PC-3 (cell line): Measurements from ENCODE around the gene SERPINA4. TPM values are rescaled to one million over a fixed set of nuclear protein-coding genes. Genes with fewer than 3 reads are reported as not detected.

Source experiments
- ATAC-seq: fragments of 200-7000 bp; cut with Tn5 transposase; 2 replicates; pipeline ENCODE4 v1.9.1; 2020; ENCODE audit warnings: mild to moderate bottlenecking, moderate library complexity
- BruUV-seq: library from RNA; stranded (reverse); fragments of 400-500 nt; replicated peaks from 2 replicates; lab custom pipeline; 2021; lab: Mats Ljungman, UMichigan
- CTCF ChIA-PET: fragments of 300-600 bp; sonication (Branson Sonifier 250); formaldehyde crosslinking; loops from one replicate; lab custom pipeline; 2022; ENCODE audit warnings: antibody characterized with exemption; lab: Charles Lee
- POLR2A ChIA-PET: fragments of 300-600 bp; sonication (Branson Sonifier 250); formaldehyde crosslinking; loops from one replicate; lab custom pipeline; 2022; ENCODE audit warnings: antibody characterized with exemption; ENCODE audit not compliant: unreplicated experiment; lab: Charles Lee
- DNase-seq: peaks from one replicate; pipeline ENCODE4 v3.0.0-alpha.2; 2015
- H2AFZ ChIP-seq: fragments of 300-600 bp; sonication (generic); 2 replicates; pipeline ENCODE4 v1.6.0; 2016; ENCODE audit warnings: antibody characterized with exemption, low read length
- H3F3A ChIP-seq: fragments of 300-600 bp; sonication (generic); one replicate; pipeline ENCODE4 v1.6.0; 2017; ENCODE audit warnings: antibody characterized with exemption, low read length, control low read depth, mild to moderate bottlenecking; ENCODE audit not compliant: unreplicated experiment
- H3K27ac ChIP-seq: fragments of 300-600 bp; sonication (generic); 2 replicates; pipeline ENCODE4 v1.5.1; 2016; ENCODE audit warnings: mild to moderate bottlenecking, low read length
- H3K27me3 ChIP-seq: fragments of 300-600 bp; sonication (generic); 2 replicates; pipeline ENCODE4 v1.6.1; 2016; ENCODE audit warnings: low read length, mixed read lengths
- H3K36me3 ChIP-seq: fragments of 300-600 bp; sonication (generic); 2 replicates; pipeline ENCODE4 v1.6.1; 2016; ENCODE audit warnings: low read depth, mixed run types, low read length, mixed read lengths
- H3K4me1 ChIP-seq: fragments of 300-600 bp; sonication (generic); 2 replicates; pipeline ENCODE4 v1.5.1; 2016; ENCODE audit warnings: low read length; ENCODE audit not compliant: insufficient read depth
- H3K4me2 ChIP-seq: fragments of 300-600 bp; sonication (generic); 2 replicates; pipeline ENCODE4 v1.6.0; 2016; ENCODE audit warnings: low read length
- H3K4me3 ChIP-seq: fragments of 300-600 bp; sonication (generic); 2 replicates; pipeline ENCODE4 v1.5.1; 2016; ENCODE audit warnings: mild to moderate bottlenecking, low read length, mixed read lengths
- H3K79me2 ChIP-seq: fragments of 300-600 bp; sonication (generic); 2 replicates; pipeline ENCODE4 v1.6.1; 2017; ENCODE audit warnings: low read length, mixed read lengths
- H3K9ac ChIP-seq: fragments of 300-600 bp; sonication (generic); 2 replicates; pipeline ENCODE4 v1.6.0; 2016; ENCODE audit warnings: mild to moderate bottlenecking, low read length
- H3K9me2 ChIP-seq: fragments of 300-600 bp; sonication (generic); replicated peaks from 2 replicates; pipeline ENCODE4 v1.6.1; 2016; ENCODE audit warnings: mixed run types, low read length, mixed read lengths
- H3K9me3 ChIP-seq: fragments of 300-600 bp; sonication (generic); 2 replicates; pipeline ENCODE4 v1.6.1; 2016; ENCODE audit warnings: low read length, mixed read lengths
- H4K20me1 ChIP-seq: fragments of 300-600 bp; sonication (generic); 2 replicates; pipeline ENCODE4 v1.6.1; 2016; ENCODE audit warnings: low read length, mixed read lengths
- CTCF ChIP-seq: fragments of 300-600 bp; sonication (generic); conservative IDR thresholded peaks from 2 replicates; pipeline ENCODE4 v1.5.1; 2017; ENCODE audit warnings: antibody characterized with exemption, low read depth, mild to moderate bottlenecking, low read length
- EZH2 ChIP-seq: fragments of 300-600 bp; sonication (generic); IDR thresholded peaks from one replicate; pipeline ENCODE4 v1.6.1; 2017; ENCODE audit warnings: antibody characterized with exemption, mild to moderate bottlenecking, low read length; ENCODE audit not compliant: unreplicated experiment
- EZH2phosphoT487 ChIP-seq: fragments of 300-600 bp; sonication (generic); IDR thresholded peaks from 2 replicates; pipeline ENCODE4 v1.6.1; 2018; ENCODE audit warnings: mild to moderate bottlenecking, antibody characterized with exemption, low read length, borderline replicate concordance
- intact Hi-C: fragments of 100-400 bp; cut with micrococcal nuclease; formaldehyde crosslinking; loops from 2 replicates; pipeline ENCODE4 v1.9.0; 2023
- total RNA-seq: library from RNA; depleted of rRNA; stranded (reverse); fragments of >200 nt; gene quantifications from 2 replicates; pipeline ENCODE4 v1.2.3, GENCODE V29; 2014

The SERPINA4 gene
- total RNA-seq, 1 experiment from 2014 or later, result not detected

GRCh38 chr14:94515856-94516255, 45.4 kb upstream of the SERPINA4 start:
- H4K20me1 ChIP-seq, result no peaks in the 10 kb centered on the region
- no peak overlapping the region for H2AFZ ChIP-seq
- H3K9ac ChIP-seq, result no peak overlapping the region
- intact Hi-C loops, result no loop called here
- no peaks in the 10 kb centered on the region for H3K4me1 ChIP-seq
- DNase-seq, result no peak
- no peaks in the 10 kb centered on the region for H3K36me3 ChIP-seq
- H3K4me2 ChIP-seq, result no peak overlapping the region
- H3K79me2 ChIP-seq, result no peaks in the 10 kb centered on the region
- TF ChIP-seq EZH2 (no peak), CTCF (no peak), EZH2phosphoT487 (no peak)
- no peaks in the 10 kb centered on the region for H3F3A ChIP-seq
- CTCF ChIA-PET, result no interaction called here
- no peaks in the 10 kb centered on the region for H3K9me3 ChIP-seq
- POLR2A ChIA-PET, result no interaction called here
- no peak overlapping the region for H3K4me3 ChIP-seq
- peaks cover 7% of the 10 kb centered on the region; the same call in 1 of the 2 replicates for H3K27me3 ChIP-seq
- no peaks in the 10 kb centered on the region for H3K9me2 ChIP-seq
- BruUV-seq, result no TSS peak
- no peak for ATAC-seq
- H3K27ac ChIP-seq, result no peak overlapping the region

- intact Hi-C loops, result no loop called here
- H3K79me2 ChIP-seq, result no peaks in the 10 kb centered on the region
- H3K9me2 ChIP-seq, result no peaks in the 10 kb centered on the region
- no peaks in the 10 kb centered on the region for H4K20me1 ChIP-seq
- H3K36me3 ChIP-seq, result no peaks in the 10 kb centered on the region
- H3K4me2 ChIP-seq, result no peak overlapping the region
- TF ChIP-seq CTCF, result no peak
- no peaks in the 10 kb centered on the region for H3F3A ChIP-seq
- BruUV-seq, result no TSS peak
- no peak overlapping the region for H3K4me3 ChIP-seq
- H3K27me3 ChIP-seq, result peaks cover 7% of the 10 kb centered on the region; the same call in 1 of the 2 replicates
- POLR2A ChIA-PET, result no interaction called here
- no peak overlapping the region for H2AFZ ChIP-seq
- H3K4me1 ChIP-seq, result no peaks in the 10 kb centered on the region
- no peak for ATAC-seq
- H3K9me3 ChIP-seq, result no peaks in the 10 kb centered on the region
- no peak overlapping the region for H3K9ac ChIP-seq
- DNase-seq, result no peak
- CTCF ChIA-PET, result no interaction called here
- no peak overlapping the region for H3K27ac ChIP-seq
These were observed 44.0 kb upstream of the SERPINA4 start for GRCh38 chr14:94517248-94517640.

GRCh38 chr14:94517641-94518257, 43.5 kb upstream of the SERPINA4 start:
- Histone ChIP-seq H3F3A (no peaks in the 10 kb centered on the region), H3K4me1 (no peaks in the 10 kb centered on the region), H4K20me1 (no peaks in the 10 kb centered on the region), H2AFZ (no peak overlapping the region), H3K4me2 (no peak overlapping the region), H3K79me2 (no peaks in the 10 kb centered on the region), H3K27ac (no peak overlapping the region), H3K4me3 (no peak overlapping the region), H3K36me3 (no peaks in the 10 kb centered on the region), H3K9me2 (no peaks in the 10 kb centered on the region), H3K9ac (no peak overlapping the region), H3K27me3 (peaks cover 3% of the 10 kb centered on the region; the same call in 1 of the 2 replicates), H3K9me3 (no peaks in the 10 kb centered on the region)
- intact Hi-C loops, result no loop called here
- DNase-seq (no peak), ATAC-seq (no peak)
- no TSS peak for BruUV-seq
- ChIA-PET POLR2A (no interaction called here), CTCF (no interaction called here)
- TF ChIP-seq CTCF, result no peak
- TF ChIP-seq EZH2phosphoT487, result no peak
- no peak for TF ChIP-seq EZH2
